Amniotic epithelial cell (primary cell): ENCODE results near the gene C2CD2.

Experiments used
- DNase-seq: peaks from one replicate; pipeline ENCODE4 v3.0.0-alpha.2; 2010; ENCODE audit warnings: low read depth

C2CD2 gene

GRCh38 chr21:41933313-41934079, 20.3 kb downstream of the C2CD2 start:
- peak; percentile 72 for DNase-seq

GRCh38 chr21:41932576-41933312, 21.1 kb downstream of the C2CD2 start:
- DNase-seq = peak; percentile 91

- DNase-seq = no peak
Observed at GRCh38 chr21:41932191-41932575, 21.6 kb downstream of the C2CD2 start.

- DNase-seq = peak; percentile 66
Observed at GRCh38 chr21:41931041-41931451, 22.8 kb downstream of the C2CD2 start.

GRCh38 chr21:41929248-41929647, 24.6 kb downstream of the C2CD2 start:
- no peak for DNase-seq

GRCh38 chr21:41928621-41929220, 25.1 kb downstream of the C2CD2 start:
- DNase-seq = peak; percentile 30

DNA sequence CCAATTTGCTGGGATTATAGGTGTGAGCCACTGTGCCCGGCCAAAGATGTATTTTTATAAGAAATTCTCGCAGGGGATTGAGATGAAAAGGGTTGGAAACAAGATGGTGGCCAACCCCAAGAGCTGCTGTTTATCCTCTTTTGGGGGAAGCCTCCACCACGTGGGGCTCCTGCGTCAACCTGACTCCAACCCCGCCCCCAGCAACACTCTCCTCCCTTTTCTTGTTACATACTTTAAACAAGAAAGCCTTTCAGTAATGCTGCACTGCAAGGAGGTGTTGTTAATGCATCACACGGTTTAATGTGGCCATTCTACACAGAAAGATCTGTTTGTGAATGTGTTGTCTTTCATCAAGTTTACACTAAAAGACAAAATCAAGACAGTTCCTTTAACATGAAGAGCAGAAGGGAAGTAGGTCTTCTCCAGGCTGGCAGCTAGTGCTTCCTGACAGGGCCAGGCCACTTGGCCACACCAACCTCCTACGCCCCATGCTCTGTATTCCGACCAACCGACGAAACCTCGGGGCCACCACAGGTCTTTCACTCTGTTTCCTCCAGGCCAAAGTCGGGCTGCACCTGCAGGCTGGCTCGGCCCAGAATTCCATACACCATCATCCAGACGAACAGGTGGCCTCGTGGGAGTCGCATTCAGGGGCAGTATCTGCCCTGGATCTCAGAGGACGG, 25.9 kb downstream of the C2CD2 start:
- DNase-seq = no peak

DNA sequence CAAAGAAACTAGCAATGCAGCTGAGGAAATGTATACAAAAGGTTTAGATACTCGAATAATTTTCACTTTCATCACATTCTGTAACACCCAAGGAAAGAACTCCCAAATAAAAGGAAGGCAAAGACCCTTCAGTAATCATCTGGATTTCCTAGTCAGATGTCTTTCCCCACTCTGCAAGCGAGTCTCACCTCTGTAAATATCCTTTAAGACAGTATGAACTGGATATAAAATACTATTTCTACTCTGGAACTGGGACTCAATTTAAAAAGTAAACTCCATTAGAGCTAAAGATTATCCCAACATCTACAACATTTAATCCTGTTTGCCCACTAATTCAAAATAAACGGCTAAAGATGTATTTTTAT, 27.0 kb downstream of the C2CD2 start:
- DNase-seq = no peak

- DNase-seq = peak; percentile 63
Observed at GRCh38 chr21:41926117-41926806, 27.6 kb downstream of the C2CD2 start.

- DNase-seq = no peak
Observed at GRCh38 chr21:41925767-41926116, 28.1 kb downstream of the C2CD2 start.

GRCh38 chr21:41924368-41924754, 29.5 kb downstream of the C2CD2 start:
- DNase-seq = no peak

GRCh38 chr21:41923631-41924367, 30.0 kb downstream of the C2CD2 start:
- DNase-seq = peak; percentile 13

DNA sequence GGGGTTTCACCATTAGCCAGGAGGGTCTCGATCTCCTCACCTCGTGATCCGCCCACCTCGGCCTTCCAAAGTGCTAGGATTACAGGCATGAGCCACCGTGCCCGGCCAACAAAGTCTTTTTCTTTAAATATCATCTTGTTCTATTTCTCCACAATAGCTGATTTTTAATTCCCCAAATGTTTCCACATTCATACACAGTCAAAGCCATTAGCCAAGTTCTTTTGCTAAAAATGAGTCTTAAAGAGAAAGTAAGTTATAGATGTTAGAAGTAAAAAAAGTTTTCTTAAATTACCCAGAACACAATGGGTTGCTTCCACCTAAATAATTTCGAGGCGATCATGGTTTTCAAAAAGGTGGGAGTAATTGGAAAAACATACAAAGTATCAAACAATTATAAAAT, 30.6 kb downstream of the C2CD2 start:
- DNase-seq = no peak

GRCh38 chr21:41921021-41921420, 32.8 kb downstream of the C2CD2 start:
- no peak for DNase-seq

- no peak for DNase-seq
Observed at GRCh38 chr21:41920476-41920875, 33.3 kb downstream of the C2CD2 start.

- DNase-seq = no peak
Observed at GRCh38 chr21:41919666-41920398, 34.0 kb downstream of the C2CD2 start.

- no peak for DNase-seq
Observed at GRCh38 chr21:41918561-41919358, 35.1 kb downstream of the C2CD2 start.

DNA sequence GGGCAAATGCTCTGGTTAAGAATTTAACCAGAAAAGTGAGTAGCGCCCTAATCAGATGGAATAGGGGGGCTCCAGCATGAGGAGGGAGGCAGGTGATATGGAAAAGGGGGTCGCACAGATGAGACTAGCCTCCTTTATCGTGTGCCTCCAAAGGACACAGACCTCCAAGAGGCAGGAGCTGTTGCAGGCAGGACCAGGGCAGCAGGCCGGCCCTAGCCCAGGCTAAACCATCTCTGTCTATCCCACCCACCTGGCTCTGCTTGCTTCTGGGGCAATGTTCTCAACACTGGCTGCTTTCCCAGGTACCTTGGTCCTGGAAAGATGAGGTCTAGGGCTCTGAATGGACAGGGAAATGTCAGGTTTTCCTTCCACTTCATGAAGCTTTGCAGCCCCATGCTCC, 36.3 kb downstream of the C2CD2 start:
- DNase-seq = no peak

DNA sequence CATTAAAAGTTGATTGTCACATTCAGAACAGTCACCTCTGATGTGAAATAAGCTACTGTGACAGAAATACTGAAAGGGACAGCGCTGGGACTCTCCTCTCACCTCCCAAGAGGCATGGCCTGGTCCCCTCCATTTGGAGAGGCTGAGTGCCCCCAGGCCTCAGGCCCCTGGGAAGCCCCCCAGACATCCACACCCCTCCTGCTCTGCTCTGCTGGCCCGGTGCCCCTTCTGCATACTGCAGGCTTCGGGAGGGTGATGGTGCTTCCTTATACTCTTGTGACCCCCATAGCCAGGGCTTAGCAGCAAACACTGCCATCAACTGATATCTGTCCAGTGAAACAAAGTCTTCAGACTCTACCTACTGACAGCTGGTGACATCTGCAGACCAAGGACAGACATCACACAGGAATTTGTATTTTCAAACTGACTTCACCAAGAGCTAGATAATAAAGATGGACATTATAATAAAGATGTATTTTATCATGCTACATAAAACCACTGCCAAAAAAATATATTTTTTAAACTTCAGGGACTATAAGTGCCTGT, 36.9 kb downstream of the C2CD2 start:
- DNase-seq = no peak

DNA sequence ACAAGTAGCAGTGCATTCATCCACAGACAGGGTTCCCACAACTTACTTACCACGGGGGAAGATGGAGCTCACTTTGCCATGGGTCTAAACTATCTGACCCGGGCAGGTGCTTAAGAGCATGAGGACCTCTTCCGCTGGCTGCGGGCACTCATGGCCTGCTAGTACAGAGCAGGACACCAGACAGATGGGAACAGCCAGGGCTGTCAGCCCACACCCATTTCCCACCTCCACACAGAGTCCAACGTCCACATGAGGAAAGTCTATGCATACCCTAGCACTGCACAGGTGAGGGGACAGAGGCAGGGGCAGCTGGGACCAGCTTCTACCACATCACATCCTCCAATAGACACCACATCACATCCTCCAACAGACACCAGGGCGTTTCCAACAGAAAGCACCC, 38.9 kb downstream of the C2CD2 start:
- DNase-seq = no peak
